Activated naive CD8-positive, alpha-beta T cell treated with anti-CD3 and anti-CD28 coated beads, Interleukin-2, amount 10 ng/mL, durations not matched to agents 7 days and 5 days (primary cell): ENCODE measurements around the gene SLC7A4. TPM values are rescaled to one million over a fixed set of nuclear protein-coding genes. Genes with fewer than 3 reads are reported as not detected.

Experiments used
- ATAC-seq: fragments of 150-1000 bp; cut with Tn5 transposase; one replicate; pipeline ENCODE4 v1.10.0; 2021; ENCODE audit warnings: low read depth, moderate library complexity
- POLR2A ChIA-PET: fragments of 350-600 bp; sonication (Branson Sonifier 250); formaldehyde crosslinking; loops from one replicate; lab custom pipeline; 2021; ENCODE audit warnings: antibody characterized with exemption; lab: Charles Lee
- DNase-seq: peaks from one replicate; pipeline ENCODE4 v3.0.0; 2021
- H3K27ac Mint-ChIP-seq: one replicate; pipeline ENCODE4 v1.8.0; 2022; ENCODE audit warnings: mild to moderate bottlenecking, mixed read lengths
- H3K27me3 Mint-ChIP-seq: one replicate; pipeline ENCODE4 v1.8.0; 2022; ENCODE audit warnings: mild to moderate bottlenecking, moderate library complexity, mixed read lengths
- H3K36me3 Mint-ChIP-seq: one replicate; pipeline ENCODE4 v1.8.0; 2021; ENCODE audit warnings: mild to moderate bottlenecking, mixed read lengths
- H3K4me1 Mint-ChIP-seq: one replicate; pipeline ENCODE4 v1.8.0; 2021; ENCODE audit warnings: mixed read lengths
- H3K4me3 Mint-ChIP-seq: one replicate; pipeline ENCODE4 v1.8.0; 2022; ENCODE audit warnings: mild to moderate bottlenecking, moderate library complexity, mixed read lengths
- H3K9me3 Mint-ChIP-seq: one replicate; pipeline ENCODE4 v1.8.0; 2021; ENCODE audit warnings: mixed read lengths
- total RNA-seq, 2 experiments: library from RNA; stranded (reverse); gene quantifications; one replicate each; pipeline ENCODE4 v1.2.3, GENCODE V29; 2021

SLC7A4 gene
- total RNA-seq, 2 experiments from 2014 or later = 0.79 to 1.2 TPM

- peaks cover 2% of the 10 kb centered on the region for H3K4me1 Mint-ChIP-seq
- no peak for DNase-seq
- H3K36me3 Mint-ChIP-seq = no peaks in the 10 kb centered on the region
- ATAC-seq = no peak
- H3K4me3 Mint-ChIP-seq = no peak overlapping the region
- POLR2A ChIA-PET = no interaction called here
- H3K27ac Mint-ChIP-seq = no peak overlapping the region
- no peaks in the 10 kb centered on the region for H3K27me3 Mint-ChIP-seq
- no peaks in the 10 kb centered on the region for H3K9me3 Mint-ChIP-seq
Measured at GRCh38 chr22:20992456-20993303, 39.7 kb downstream of the SLC7A4 start.

- POLR2A ChIA-PET = interaction anchor here (2.1 kb wide), 1 partner anchor 10 kb away, joined by 9 read pairs; the partner anchor contains the start of gene LZTR1
- ATAC-seq (no peak), DNase-seq (no peak)
- Mint-ChIP-seq H3K4me1 (peaks cover 2% of the 10 kb centered on the region), H3K9me3 (no peaks in the 10 kb centered on the region), H3K4me3 (no peak overlapping the region), H3K27ac (no peak overlapping the region), H3K27me3 (no peaks in the 10 kb centered on the region), H3K36me3 (no peaks in the 10 kb centered on the region)
Measured at GRCh38 chr22:20992056-20992442, 40.3 kb downstream of the SLC7A4 start.

GRCh38 chr22:20991252-20992055, 40.9 kb downstream of the SLC7A4 start:
- no peak for DNase-seq

GRCh38 chr22:20990184-20991180, 41.9 kb downstream of the SLC7A4 start:
- peaks cover 4% of the 10 kb centered on the region for H3K36me3 Mint-ChIP-seq
- POLR2A ChIA-PET = interaction anchor here (0.9 to 2.1 kb wide), 4 partner anchors 8 to 12 kb away, joined by 3 to 9 read pairs (median 4); partner anchors contain the start of genes LZTR1 and THAP7
- no peaks in the 10 kb centered on the region for H3K27me3 Mint-ChIP-seq
- DNase-seq (no peak), ATAC-seq (no peak)
- peak overlapping the region; percentile 43 for H3K27ac Mint-ChIP-seq
- H3K9me3 Mint-ChIP-seq = no peaks in the 10 kb centered on the region
- no peak overlapping the region for H3K4me3 Mint-ChIP-seq
- H3K4me1 Mint-ChIP-seq = peaks cover 2% of the 10 kb centered on the region

More at GRCh38 chr22:20991252-20992055, 40.9 kb downstream of the SLC7A4 start:
- Mint-ChIP-seq H3K27ac (no peak overlapping the region), H3K27me3 (no peaks in the 10 kb centered on the region), H3K4me1 (peaks cover 2% of the 10 kb centered on the region), H3K4me3 (no peak overlapping the region), H3K36me3 (peaks cover 2% of the 10 kb centered on the region), H3K9me3 (no peaks in the 10 kb centered on the region)
- no peak for ATAC-seq
- POLR2A ChIA-PET = interaction anchor here (2.1 kb wide), 1 partner anchor 9 kb away, joined by 9 read pairs; the partner anchor contains the start of gene LZTR1

GRCh38 chr22:20989323-20990138, 42.8 kb downstream of the SLC7A4 start:
- Mint-ChIP-seq H3K27ac (no peak overlapping the region), H3K36me3 (peaks cover 4% of the 10 kb centered on the region), H3K9me3 (no peaks in the 10 kb centered on the region), H3K4me1 (peaks cover 2% of the 10 kb centered on the region), H3K4me3 (no peak overlapping the region), H3K27me3 (no peaks in the 10 kb centered on the region)
- DNase-seq (no peak), ATAC-seq (no peak)
- POLR2A ChIA-PET = interaction anchor here (1.0 to 1.4 kb wide), 2 partner anchors 10 to 13 kb away, joined by 3 to 4 read pairs; partner anchors contain the start of gene THAP7

GRCh38 chr22:20988573-20989322, 43.6 kb downstream of the SLC7A4 start:
- Mint-ChIP-seq H3K27ac (no peak overlapping the region), H3K27me3 (no peaks in the 10 kb centered on the region), H3K36me3 (peaks cover 5% of the 10 kb centered on the region), H3K4me1 (peaks cover 5% of the 10 kb centered on the region), H3K9me3 (no peaks in the 10 kb centered on the region), H3K4me3 (no peak overlapping the region)
- no peak for DNase-seq
- no peak for ATAC-seq
- POLR2A ChIA-PET = interaction anchor here (1.4 kb wide), 1 partner anchor 11 kb away, joined by 4 read pairs; no protein-coding TSS in a partner anchor

- no peak overlapping the region for H3K4me3 Mint-ChIP-seq
- ATAC-seq = no peak
- H3K4me1 Mint-ChIP-seq = peaks cover 15% of the 10 kb centered on the region
- peaks cover 5% of the 10 kb centered on the region for H3K36me3 Mint-ChIP-seq
- no peaks in the 10 kb centered on the region for H3K9me3 Mint-ChIP-seq
- H3K27ac Mint-ChIP-seq = no peak overlapping the region
- H3K27me3 Mint-ChIP-seq = no peaks in the 10 kb centered on the region
- POLR2A ChIA-PET = no interaction called here
- no peak for DNase-seq
Measured at GRCh38 chr22:20987375-20987774, 45.0 kb downstream of the SLC7A4 start.

GRCh38 chr22:20986365-20986764, 46.0 kb downstream of the SLC7A4 start:
- Mint-ChIP-seq H3K4me3 (no peak overlapping the region), H3K4me1 (peaks cover 17% of the 10 kb centered on the region)

GRCh38 chr22:20985720-20986119, 46.6 kb downstream of the SLC7A4 start:
- POLR2A ChIA-PET = no interaction called here
- ATAC-seq (no peak), DNase-seq (no peak)
- Mint-ChIP-seq H3K27ac (no peak overlapping the region), H3K4me1 (peaks cover 22% of the 10 kb centered on the region), H3K4me3 (no peak overlapping the region), H3K36me3 (peaks cover 5% of the 10 kb centered on the region), H3K9me3 (no peaks in the 10 kb centered on the region), H3K27me3 (no peaks in the 10 kb centered on the region)

More at GRCh38 chr22:20986365-20986764, 46.0 kb downstream of the SLC7A4 start:
- no peak overlapping the region for H3K27ac Mint-ChIP-seq
- no peaks in the 10 kb centered on the region for H3K27me3 Mint-ChIP-seq
- no peaks in the 10 kb centered on the region for H3K9me3 Mint-ChIP-seq
- H3K36me3 Mint-ChIP-seq = peaks cover 5% of the 10 kb centered on the region
- POLR2A ChIA-PET = no interaction called here
- no peak for ATAC-seq
- no peak for DNase-seq

- H3K9me3 Mint-ChIP-seq = peaks cover 6% of the 10 kb centered on the region
- POLR2A ChIA-PET = interaction anchor here (2.2 to 2.9 kb wide), 3 partner anchors 8 to 20 kb away, joined by 9 to 23 read pairs (median 18); partner anchors contain the start of gene THAP7
- peaks cover 30% of the 10 kb centered on the region for H3K4me1 Mint-ChIP-seq
Measured at GRCh38 chr22:20983081-20983771, 49.1 kb downstream of the SLC7A4 start.

GRCh38 chr22:20982563-20982882, 49.8 kb downstream of the SLC7A4 start:
- peak overlapping the region; percentile 99 for H3K4me3 Mint-ChIP-seq
- H3K27ac Mint-ChIP-seq = peak overlapping the region; percentile 89
- peaks cover 6% of the 10 kb centered on the region for H3K9me3 Mint-ChIP-seq
- POLR2A ChIA-PET = interaction anchor here (1.0 to 2.9 kb wide), 7 partner anchors 9 to 647 kb away, joined by 3 to 23 read pairs (median 6); partner anchors contain the start of gene THAP7
- peaks cover 8% of the 10 kb centered on the region for H3K36me3 Mint-ChIP-seq
- no peaks in the 10 kb centered on the region for H3K27me3 Mint-ChIP-seq
- peak; percentile 8 for ATAC-seq
- peaks cover 30% of the 10 kb centered on the region for H3K4me1 Mint-ChIP-seq
- no peak for DNase-seq

More at GRCh38 chr22:20983081-20983771, 49.1 kb downstream of the SLC7A4 start:
- no peaks in the 10 kb centered on the region for H3K27me3 Mint-ChIP-seq
- peaks cover 8% of the 10 kb centered on the region for H3K36me3 Mint-ChIP-seq
- H3K4me3 Mint-ChIP-seq = peak overlapping the region; percentile 99
- ATAC-seq (no peak), DNase-seq (no peak)
- H3K27ac Mint-ChIP-seq = peak overlapping the region; percentile 89
